GM12875 (cell line): ENCODE results near the gene PCDHGB6.
A peak's percentile ranks its signal among the peaks of the same experiment; 100 is the strongest.
"Not testable (repeated sequence)": the region's sequence is repeated elsewhere in the genome, so short reads cannot be mapped to it uniquely, and the experiment has no call there.

Source experiments
- H3K4me3 ChIP-seq: one replicate; pipeline ENCODE4 v1.5.1; 2011; ENCODE audit warnings: low read depth, low read length, control low read depth
- CTCF ChIP-seq: IDR thresholded peaks from 2 replicates; pipeline ENCODE4 v1.5.1; 2011; ENCODE audit warnings: low read depth, mild to moderate bottlenecking, control low read depth, inconsistent platforms, low read length, moderate library complexity, borderline replicate concordance; ENCODE audit not compliant: insufficient read depth

The PCDHGB6 gene

GRCh38 chr5:141407790-141408505 lies at the start of gene PCDHGB6:
Gene PCDHGB6, plus strand, starts transcription at chr5:141408021. Its CDS starts 182 bp downstream, at chr5:141408203.
- TF ChIP-seq CTCF, result peak; percentile 47; the same call in 1 of the 2 replicates
- not testable (repeated sequence) for H3K4me3 ChIP-seq

- peak within 1 kb of the TSS; percentile 56 for H3K4me3 ChIP-seq
- peak; percentile 32; the same call in 1 of the 2 replicates for TF ChIP-seq CTCF
These were observed 47.9 kb upstream of the PCDHGB6 start, which contains the start of gene PCDHGB2 for GRCh38 chr5:141359790-141360426. Gene PCDHGB2, plus strand, starts transcription at chr5:141359994. Its CDS starts 142 bp downstream, at chr5:141360136.

- TF ChIP-seq CTCF, result no peak
- no peak overlapping the region for H3K4me3 ChIP-seq
These were observed 47.1 kb upstream of the PCDHGB6 start for GRCh38 chr5:141360685-141361084.

GRCh38 chr5:141362719-141363118 lies 45.1 kb upstream of the PCDHGB6 start:
- TF ChIP-seq CTCF, result no peak
- no peak overlapping the region for H3K4me3 ChIP-seq

- no peak within 1 kb of the TSS for H3K4me3 ChIP-seq
These were observed 43.7 kb upstream of the PCDHGB6 start, which contains the start of gene PCDHGA5 for GRCh38 chr5:141363952-141364660. Gene PCDHGA5, plus strand, starts transcription at chr5:141364162. Its CDS starts 169 bp downstream, at chr5:141364331.

More at GRCh38 chr5:141363952-141364660, 43.7 kb upstream of the PCDHGB6 start, which contains the start of gene PCDHGA5:
- TF ChIP-seq CTCF, result no peak
